OCI-M1 (cell line): ENCODE results near the gene LINGO3.
A peak's percentile ranks its signal among the peaks of the same experiment; 100 is the strongest.
"Not testable (repeated sequence)": the region's sequence is repeated elsewhere in the genome, so short reads cannot be mapped to it uniquely, and the experiment has no call there.

Experiments
- DNase-seq: peaks from one replicate; lab custom pipeline; 2025; lab: John Stamatoyannopoulos, UW

LINGO3 gene, protein sequence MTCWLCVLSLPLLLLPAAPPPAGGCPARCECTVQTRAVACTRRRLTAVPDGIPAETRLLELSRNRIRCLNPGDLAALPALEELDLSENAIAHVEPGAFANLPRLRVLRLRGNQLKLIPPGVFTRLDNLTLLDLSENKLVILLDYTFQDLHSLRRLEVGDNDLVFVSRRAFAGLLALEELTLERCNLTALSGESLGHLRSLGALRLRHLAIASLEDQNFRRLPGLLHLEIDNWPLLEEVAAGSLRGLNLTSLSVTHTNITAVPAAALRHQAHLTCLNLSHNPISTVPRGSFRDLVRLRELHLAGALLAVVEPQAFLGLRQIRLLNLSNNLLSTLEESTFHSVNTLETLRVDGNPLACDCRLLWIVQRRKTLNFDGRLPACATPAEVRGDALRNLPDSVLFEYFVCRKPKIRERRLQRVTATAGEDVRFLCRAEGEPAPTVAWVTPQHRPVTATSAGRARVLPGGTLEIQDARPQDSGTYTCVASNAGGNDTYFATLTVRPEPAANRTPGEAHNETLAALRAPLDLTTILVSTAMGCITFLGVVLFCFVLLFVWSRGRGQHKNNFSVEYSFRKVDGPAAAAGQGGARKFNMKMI

DNA sequence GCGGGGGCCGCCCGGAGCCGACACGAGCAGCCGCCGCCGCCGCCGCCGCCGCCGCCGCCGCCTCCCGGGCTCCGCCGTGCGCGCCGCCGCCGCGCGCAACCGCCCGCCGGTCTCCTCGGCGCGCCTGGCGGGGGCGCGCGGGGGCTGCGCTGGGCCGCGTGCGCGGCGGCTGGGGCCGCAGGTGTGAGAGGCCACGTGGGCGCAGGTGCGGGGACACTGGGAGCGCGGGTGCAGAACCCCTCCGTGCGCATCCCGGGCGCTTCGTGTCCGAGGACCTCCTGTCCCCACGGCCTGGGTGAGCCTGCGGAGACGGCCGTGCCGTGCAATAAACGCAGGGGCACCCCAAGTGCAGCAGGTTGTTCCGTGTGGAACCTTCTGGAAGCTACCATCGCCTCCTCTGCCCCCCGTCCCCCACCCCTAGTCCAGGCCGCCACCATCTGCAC is at the start of gene LINGO3:
Gene LINGO3, minus strand, starts transcription at position 41 of the 443 bp plus-strand sequence. CDS start 16,378 bp downstream, outside the sequence.
- no peak for DNase-seq

DNA sequence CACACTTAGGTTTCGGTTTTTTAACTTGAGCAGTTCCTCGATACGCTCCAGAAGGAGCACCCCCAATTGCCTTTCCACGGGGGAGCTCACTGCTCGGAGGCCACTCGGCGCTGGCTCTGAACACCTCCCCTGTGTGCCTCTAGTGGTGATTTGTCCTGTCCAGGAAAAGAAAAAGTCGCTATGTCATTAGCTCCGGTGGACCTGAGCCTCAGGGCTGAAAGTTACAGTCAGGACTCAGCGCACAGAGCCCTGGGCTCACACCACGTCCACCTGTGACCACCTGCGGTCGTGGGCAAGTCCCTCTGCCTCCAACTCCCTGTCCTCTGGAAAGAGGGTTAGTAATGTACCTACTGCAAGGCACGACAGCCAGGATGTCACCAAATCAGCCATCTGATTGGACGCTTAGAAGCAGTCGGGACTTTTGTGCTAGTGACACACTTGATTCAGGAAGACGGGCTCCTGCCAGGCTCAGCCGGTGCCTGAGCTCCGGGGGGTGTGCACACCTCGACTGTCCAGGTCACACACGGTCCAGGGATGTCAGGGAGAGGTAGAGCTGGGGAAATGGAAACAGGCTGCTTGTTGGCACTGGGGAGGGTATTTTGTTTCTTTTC is 48.2 kb upstream of the LINGO3 start:
- DNase-seq: no peak

DNA sequence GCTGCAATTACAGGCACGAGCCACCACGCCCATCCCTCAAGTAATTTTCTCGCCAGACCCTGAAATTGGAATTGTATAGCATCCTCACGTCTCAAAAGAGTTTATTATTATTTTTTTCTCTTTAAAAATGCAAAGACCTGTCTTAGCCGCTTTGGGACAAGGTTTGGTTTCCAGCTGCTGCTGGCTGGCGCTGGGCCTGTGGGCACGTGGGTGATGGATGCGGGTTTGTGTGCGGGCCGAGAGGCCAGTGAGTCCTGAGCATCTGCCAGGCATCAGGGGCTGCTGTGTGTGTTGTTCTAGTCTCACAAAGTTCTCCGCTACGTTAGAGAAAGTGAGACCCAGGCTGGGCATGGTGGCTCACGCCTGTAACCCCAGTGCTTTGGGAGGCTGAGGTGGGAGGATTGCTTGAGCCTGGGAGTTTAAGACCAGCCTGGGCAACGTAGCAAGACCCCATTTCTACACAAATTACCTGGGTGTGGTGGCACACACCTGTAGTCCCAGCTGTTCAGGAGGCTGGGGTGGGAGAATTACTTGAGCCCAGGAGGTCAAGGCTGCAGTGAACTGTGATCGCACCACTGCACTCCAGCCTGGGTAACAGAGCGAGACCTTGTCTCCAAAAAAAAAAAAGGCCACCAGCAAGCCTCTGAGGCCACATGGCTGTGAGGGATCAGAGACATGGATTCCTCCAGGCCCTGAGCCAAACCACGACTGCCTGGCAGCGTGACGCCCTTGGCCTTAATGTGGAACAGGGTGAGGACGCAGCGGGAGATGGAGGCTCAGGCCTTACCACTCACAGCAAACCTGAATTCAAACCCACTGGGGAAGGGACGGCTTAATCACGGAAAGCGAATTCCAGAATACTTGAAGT is 47.4 kb upstream of the LINGO3 start:
- DNase-seq: no peak

DNA sequence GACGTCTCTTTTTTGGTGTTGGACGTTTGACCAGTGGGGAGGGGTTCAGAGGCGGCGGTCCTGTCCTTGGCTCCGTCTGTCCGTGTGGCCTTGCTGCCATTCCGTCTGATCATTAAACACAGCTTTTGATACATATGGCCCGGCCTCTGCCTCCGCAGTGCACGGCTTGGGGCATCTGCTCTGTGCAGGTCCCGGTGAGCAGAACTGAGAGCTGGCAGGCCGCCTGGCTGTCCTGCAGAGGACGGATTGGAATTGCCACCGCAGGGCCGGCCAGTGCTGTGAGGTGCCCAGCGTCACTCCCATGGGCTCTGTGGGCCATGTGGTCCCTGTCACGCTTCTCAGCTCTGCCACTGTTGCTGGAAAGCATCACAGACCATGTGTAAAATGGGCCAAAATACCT is 46.7 kb upstream of the LINGO3 start:
- no peak for DNase-seq

DNA sequence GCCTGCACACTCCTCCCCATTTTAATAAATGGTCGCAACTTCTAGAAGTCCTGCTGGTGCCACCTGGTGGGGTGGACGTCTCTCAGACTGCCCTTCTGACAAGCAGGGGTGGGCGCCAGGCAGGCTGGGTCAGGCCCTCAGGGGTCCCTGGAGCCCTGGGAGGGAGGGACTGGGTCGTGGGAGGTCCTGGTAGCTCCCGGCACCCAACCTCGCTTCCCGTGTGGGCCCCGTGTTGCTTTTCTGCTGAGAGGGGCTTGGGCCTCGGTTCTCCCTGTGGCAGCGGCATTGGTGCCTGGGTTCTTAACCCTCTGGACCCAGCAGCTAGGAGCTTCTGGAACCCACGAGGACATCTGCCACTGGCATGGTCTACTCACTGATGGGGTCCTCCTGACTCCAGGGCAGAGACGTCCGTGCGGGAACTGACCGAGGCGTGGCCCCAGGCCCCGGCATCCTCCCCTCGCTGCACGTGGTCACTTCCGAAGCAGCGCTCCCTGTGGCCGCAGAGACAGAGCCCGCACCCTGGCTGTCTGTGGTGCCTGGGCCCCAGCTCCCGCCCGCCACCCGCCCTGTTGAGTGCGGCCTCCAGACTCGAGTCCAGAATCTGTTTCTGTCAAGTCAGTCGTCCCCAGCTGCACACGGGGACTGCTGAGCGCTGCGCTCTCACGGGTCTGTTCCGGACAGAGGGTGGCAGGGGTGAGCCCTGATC is 46.1 kb upstream of the LINGO3 start:
- DNase-seq: no peak

DNA sequence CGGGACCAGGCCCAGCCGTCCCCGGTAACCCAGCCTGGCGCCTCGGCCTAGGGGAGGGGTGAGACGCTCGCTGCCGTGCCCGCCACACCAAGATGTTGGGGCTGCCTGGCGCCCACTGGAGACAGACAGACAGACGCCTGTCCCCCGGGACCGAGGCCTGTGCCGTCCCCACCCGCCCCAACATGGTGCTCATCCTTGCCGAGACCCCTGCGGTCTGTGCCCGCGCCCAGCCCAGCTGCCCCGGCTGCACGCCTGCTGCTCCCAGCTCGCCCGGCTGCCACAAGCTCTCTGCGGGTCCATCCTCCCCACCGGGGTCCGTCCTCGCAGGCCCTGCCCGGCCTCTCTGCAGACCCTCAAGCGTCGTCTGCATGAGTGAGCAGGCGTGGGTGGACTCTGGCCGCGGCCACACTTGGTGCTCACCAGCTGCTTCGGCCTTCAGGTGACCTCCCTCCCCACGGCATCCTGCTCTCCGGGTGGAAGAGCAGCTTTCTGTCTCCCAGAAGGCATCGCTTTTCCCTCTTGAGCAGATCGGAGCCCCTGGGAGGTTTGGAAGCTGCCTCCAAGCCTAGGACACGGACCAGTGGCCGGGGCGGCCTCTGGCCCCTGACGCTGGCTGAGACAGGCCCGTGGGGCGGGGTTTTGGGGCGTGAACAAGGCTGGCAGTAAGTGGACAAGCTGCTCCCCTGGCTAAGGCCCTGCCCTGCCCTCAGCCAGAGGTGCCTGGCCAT is 45.4 kb upstream of the LINGO3 start:
- no peak for DNase-seq

DNA sequence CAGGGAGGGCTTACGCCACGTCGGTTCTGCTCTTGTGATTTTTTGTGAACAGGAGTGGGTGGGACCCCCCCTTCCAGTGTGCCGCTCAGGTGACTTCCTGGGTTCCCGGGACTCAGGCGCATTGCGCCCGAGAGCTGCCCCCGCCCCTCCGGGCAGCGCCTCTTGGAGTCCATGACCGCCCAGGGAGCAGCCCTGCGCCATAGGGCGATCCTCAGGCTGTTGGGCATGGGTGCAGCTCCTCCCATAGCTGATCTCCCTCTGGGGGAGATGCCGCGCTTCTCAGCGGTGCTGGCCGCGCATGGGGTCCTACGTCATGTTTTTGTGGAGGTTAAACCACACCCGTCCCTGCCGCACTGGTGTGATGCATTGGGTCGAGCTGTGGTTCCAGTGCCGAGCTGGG is 44.2 kb upstream of the LINGO3 start:
- no peak for DNase-seq

DNA sequence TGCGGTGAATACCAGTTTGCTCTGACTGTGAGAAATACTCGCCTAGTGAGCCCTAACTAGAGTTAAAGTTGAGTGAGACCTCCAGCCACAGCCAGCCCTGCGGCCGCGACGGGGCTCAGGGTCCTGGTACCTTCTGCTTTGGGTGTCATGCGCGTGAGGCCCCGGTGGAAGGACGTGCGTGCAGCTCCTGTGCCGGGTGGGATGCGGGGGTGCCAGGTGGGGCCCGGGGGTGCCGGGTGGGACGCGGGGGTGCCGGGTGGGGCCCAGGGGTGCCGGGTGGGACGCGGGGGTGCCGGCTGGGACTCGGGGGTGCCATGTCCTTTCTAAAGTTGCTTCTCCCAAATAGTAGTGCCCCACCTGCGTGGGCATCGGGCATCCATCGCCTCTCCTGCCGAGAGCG is 43.6 kb upstream of the LINGO3 start:
- no peak for DNase-seq

DNA sequence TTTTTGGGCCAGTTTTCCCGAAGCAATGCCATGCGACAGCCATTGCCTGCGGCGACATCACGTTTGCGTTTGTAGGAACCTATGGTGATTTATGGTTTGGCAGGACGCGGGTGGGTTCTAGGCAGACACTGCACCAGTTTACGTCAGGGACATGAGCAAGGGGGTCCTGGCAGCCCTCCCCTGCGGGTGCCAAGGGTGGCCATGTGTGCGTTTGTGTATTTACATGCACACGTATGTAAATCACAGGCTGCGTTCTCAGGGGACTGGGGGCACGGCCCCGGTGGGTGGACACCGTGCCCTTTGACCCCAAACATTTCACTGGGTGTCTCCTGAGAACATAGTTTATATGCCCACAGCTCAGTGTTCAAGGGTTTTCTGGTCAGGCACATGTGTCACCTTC is 42.7 kb upstream of the LINGO3 start:
- DNase-seq: no peak

DNA sequence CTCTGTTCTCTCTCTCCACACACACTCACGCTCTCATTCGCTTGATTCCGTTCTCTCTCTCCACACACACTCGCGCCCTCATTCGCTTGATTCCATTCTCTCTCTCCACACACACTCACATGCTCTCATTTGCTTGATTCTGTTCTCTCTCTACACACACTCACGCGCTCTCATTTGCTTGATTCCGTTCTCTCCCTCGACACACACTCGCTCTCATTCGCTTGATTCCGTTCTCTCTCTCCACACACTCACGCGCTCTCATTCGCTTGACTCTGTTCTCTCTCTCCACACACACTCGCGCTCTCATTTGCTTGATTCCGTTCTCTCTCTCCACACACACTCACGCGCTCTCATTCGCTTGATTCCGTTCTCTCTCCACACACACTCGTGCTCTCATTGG is 41.9 kb upstream of the LINGO3 start:
- DNase-seq: not testable (repeated sequence)

DNA sequence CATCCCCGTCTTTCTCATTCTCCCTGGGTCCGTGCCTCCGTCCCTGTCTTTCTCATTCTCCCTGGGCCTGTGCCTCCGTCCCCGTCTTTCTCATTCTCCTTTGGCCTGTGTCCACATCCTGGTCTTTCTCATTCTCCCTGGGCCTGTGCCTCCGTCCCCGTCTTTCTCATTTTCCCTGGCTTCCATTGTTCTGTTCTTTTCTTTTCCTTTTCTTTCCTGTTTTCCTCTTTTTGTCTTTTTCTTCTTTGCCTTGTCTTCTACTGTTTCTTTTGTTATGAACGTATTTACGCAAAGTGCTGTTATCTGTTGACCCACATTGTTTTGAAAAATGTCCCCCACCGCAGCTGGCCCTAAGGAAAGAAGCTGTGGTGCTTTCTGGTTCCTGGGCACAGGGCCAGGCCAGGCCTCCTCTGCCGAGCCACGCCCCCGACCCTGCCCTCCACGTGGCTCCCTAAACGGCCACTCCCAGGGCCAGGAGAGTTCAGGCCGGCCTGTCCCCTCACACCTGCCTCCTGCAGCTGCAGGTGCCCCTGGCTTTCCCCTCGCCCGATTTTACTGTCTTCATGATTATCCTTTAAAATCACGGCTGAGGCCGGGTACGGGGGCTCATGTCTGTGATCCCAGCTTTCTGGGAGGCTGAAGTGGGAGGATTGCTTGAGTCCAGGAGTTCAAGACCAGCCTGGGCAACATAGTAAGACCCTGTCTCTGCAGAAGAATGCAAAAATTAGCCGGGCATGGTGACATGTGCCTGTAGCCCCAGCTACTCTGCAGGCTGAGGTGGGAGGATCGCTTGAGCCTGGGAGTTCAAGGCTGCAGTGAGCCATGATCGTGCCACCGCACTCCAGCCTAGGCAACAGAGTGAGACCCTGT is 38.1 kb upstream of the LINGO3 start:
- DNase-seq: peak; percentile 50

DNA sequence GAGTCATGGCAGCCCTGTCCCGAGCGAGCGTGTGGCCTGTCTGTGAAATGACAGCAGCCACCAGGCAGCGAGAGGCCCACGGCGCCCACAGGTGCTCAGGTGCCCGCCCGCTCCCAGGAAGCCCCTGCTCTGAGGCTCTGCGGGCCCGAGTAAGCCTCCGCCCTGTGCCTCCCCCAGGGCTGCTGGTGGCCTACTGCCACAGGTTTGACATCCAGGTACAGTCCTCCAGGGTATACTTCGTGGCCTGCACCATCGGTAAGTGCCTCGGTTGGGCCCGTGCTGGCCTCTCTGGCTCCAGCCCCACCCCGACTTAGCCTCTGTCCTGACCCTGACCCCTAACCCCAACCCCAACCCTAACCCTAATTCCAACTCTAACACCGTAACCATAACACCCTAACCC is 37.1 kb upstream of the LINGO3 start:
- no peak for DNase-seq

DNA sequence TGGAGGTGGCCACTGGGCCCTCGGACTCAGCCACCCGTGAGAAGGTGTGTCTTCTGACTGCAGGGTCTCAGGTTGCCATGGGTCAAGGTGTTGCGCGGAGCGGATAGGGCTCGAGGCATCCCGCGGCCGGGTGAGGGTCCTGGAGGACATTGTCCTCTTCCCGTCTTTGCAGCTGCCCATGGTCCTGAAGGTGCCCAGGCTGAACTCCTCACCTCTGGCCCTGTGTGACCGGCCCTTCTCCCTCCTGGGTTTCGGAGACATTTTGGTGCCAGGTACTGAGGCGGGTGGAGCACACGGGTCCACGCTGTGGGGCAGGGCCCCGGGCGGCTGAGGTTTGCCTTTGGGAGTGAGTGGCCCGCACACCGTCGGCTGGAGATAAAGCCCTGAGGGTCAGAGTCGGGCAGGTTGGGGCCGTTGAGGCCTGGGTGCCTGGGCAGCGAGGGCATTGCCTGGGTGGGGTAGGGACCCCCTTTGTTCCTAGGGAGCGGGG is 36.5 kb upstream of the LINGO3 start:
- no peak for DNase-seq

DNA sequence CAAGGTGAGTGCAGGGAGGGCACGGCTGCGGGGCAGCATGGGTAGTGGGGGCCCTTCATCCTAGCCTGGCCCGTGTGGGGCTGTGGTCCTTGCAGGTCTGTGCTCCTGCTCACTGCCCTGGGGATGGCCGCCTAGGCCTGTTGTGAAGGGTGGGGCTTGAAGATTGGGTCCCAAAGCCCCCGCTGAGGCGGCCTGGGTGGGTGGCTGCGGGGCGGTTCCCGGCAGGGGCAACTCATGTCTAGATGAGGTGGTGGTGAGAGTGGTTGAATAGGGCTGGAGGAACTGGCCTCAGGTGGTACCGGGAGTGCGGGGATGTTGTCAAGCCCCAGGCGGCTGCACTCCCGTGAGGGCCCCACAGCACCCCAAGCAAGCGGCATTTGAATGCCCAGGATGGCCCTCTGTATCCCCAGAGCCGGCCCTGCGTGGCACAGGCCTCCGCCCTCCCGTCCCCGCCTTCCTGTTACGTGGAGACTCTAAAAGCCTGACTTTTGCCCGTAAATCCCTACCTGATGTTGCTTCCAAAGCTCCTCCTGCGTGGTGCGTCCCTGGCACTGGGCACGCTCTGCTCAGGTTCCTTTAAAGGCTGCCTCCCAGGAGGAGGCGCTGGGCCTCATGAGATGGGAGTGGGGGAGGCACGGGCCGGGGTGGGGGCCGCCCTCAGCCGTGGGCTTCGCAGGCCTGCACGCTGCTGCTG is 35.5 kb upstream of the LINGO3 start:
- DNase-seq: no peak

DNA sequence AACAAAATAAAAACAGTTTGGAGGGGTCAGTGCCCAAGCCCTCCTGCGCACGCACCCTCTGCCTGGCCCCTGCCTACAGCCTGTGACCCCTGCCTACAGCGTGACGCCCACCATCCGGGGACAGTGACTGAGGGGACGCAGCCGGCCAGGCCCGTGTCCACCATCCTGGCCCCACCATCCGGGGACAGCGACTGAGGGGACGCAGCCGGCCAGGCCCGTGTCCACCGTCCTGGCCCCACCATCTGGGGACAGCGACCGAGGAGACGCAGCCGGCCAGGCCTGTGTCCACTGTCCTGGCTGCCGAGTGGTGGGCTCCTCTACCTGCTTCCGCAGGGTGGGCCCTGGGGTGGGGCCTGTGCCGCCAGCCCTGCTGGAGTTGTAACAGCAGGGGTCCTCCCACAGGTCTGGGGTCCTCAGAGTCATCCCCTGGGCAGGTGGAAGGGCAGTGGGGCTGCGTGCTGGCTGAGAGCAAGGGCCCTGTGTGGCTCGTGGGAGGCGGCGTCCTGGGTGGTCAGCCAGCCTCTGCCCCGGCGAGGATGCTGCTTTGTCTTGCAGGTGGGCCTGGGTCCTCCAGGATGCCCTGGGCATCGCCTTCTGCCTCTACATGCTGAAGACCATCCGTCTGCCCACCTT is 34.8 kb upstream of the LINGO3 start:
- no peak for DNase-seq

DNA sequence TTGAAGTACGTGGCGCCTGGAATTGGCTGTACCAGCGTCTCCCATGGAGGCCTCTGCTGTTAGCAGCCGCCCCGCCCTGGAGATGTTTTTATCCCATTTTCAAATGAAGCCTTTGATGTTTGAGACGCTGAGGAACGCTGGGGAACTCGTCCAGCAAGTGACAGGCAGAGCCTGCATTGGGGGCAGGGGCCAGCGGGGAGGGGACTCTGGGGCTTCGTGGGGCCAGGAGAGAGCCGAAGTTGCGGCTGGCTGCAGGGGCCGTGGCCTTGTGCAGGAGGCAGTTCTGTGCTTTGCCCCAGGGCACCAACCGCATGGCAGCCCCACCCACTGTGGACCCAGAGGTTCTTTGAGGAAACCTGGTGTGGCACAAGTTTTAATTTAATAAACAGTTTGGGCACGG is 34.0 kb upstream of the LINGO3 start:
- no peak for DNase-seq

DNA sequence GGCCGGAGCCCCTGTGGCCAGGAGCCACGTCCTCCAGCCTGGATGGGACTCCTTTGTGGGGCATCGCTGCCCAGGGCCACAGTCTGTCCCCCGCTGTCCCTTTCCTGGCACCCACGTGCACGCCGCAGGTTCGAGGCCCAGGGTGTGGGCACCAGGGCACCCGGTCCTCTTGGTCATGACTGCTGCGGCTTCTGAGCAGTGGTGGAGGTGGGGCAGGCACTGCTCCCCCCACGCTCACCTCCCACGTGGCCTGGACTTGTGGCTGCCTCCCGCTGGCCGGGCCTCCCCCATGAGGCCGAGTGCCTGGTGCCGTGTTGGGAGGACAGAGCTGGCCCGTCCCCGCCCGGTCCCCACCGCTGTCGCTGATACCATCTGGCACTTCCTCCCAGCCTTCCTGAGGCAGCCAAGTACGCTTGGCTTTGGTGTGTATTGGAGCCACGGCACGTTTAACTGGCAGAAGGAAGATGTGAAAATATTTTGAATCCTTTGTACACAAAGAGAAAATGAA is 33.3 kb upstream of the LINGO3 start:
- DNase-seq: no peak

DNA sequence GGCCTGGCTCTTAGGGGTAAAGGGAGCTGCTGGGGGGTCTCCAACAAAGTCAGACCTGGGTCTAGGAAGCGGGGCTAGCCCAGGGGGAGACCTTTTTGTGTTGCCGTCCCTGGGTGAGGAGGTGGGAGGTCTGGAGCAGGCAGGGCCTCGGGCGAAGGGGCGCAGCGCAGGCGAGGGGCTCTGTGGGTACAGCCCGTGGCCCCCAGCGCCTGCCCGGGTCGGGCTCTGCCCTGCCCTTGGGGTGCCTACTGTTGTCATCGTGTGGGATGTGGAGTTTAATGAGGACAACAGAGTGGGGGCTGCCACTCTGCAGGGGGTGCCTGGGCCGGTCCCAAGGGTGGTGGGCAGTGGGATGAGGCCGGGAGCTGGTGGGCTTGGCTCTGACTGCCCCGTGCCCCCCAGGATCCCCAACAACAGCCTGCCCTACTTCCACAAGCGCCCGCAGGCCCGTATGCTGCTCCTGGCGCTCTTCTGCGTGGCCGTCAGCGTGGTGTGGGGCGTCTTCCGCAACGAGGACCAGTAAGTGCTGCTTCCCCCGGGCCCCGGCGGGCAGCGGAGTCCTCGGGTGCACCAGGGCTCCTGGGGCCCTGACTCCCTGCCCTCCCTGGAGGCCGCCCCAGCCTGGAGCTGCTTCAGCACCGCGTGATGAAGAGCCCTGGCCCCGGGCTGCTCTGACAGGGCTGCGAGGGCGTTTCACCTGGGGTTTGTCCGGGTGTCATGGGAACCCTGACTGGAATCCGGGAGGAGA is 32.7 kb upstream of the LINGO3 start:
- no peak for DNase-seq
